Activated CD4-positive, alpha-beta memory T cell treated with anti-CD3 and anti-CD28 coated beads, Interleukin-2, amount 10 ng/mL, durations not matched to agents 7 days and 5 days (primary cell): Measurements from ENCODE around the gene PIK3C2B. TPM values are rescaled to one million over a fixed set of nuclear protein-coding genes. Genes with fewer than 3 reads are reported as not detected.
A peak's percentile ranks its signal among the peaks of the same experiment; 100 is the strongest.

Source experiments
- CTCF ChIA-PET: fragments of 350-600 bp; sonication (Branson Sonifier 250); formaldehyde crosslinking; loops from one replicate; lab custom pipeline; 2021; ENCODE audit warnings: antibody characterized with exemption, inconsistent platforms; lab: Charles Lee
- POLR2A ChIA-PET: fragments of 350-600 bp; sonication (Branson Sonifier 250); formaldehyde crosslinking; loops from one replicate; lab custom pipeline; 2021; ENCODE audit warnings: antibody characterized with exemption; lab: Charles Lee
- DNase-seq: peaks from one replicate; pipeline ENCODE4 v3.0.0-alpha.2; 2020
- H3K27ac Mint-ChIP-seq: one replicate; pipeline ENCODE4 v1.8.0; 2021; ENCODE audit warnings: mild to moderate bottlenecking, mixed read lengths
- H3K27me3 Mint-ChIP-seq: one replicate; pipeline ENCODE4 v1.8.0; 2021; ENCODE audit warnings: mixed read lengths
- H3K36me3 Mint-ChIP-seq: one replicate; pipeline ENCODE4 v1.8.0; 2021; ENCODE audit warnings: low read depth, mixed read lengths
- H3K4me1 Mint-ChIP-seq: one replicate; pipeline ENCODE4 v1.8.0; 2021; ENCODE audit warnings: mixed read lengths
- H3K4me3 Mint-ChIP-seq: one replicate; pipeline ENCODE4 v1.8.0; 2021; ENCODE audit warnings: mild to moderate bottlenecking, mixed read lengths
- H3K9me3 Mint-ChIP-seq: one replicate; pipeline ENCODE4 v1.8.0; 2021; ENCODE audit warnings: mixed read lengths
- total RNA-seq, 2 experiments: library from RNA; stranded (reverse); gene quantifications; one replicate each; pipeline ENCODE4 v1.2.3, GENCODE V29; 2021

PIK3C2B gene
- total RNA-seq, 2 experiments from 2014 or later: 31.0 to 32.0 TPM

- H3K4me1 Mint-ChIP-seq: peaks cover 57% of the 10 kb centered on the region
- H3K27me3 Mint-ChIP-seq: no peaks in the 10 kb centered on the region
- H3K9me3 Mint-ChIP-seq: no peaks in the 10 kb centered on the region
- ChIA-PET CTCF (interaction anchor here (0.7 to 10.6 kb wide), 18 partner anchors 10 to 361 kb away, joined by 3 to 519 read pairs (median 6); partner anchors contain the start of gene PIK3C2B), POLR2A (interaction anchor here (0.9 to 6.0 kb wide), 6 partner anchors 13 to 99 kb away, joined by 3 to 57 read pairs (median 4); partner anchors contain the start of gene PIK3C2B)
- H3K27ac Mint-ChIP-seq: no peak overlapping the region
- no peak overlapping the region for H3K4me3 Mint-ChIP-seq
- H3K36me3 Mint-ChIP-seq: peaks cover 68% of the 10 kb centered on the region
- DNase-seq: peak; percentile 65
Measured at GRCh38 chr1:204445860-204446412, 48.7 kb downstream of the PIK3C2B start.

Other genes starting within 250 kb of the PIK3C2B start
- gene PLEKHA6, start 134.9 kb downstream of the PIK3C2B start, total RNA-seq: not detected
- 10 to 100 TPM; 76.0 to 76.1 TPM for gene PPP1R15B, start 83.0 kb downstream of the PIK3C2B start, total RNA-seq
- 10 to 100 TPM; 85.1 to 95.4 TPM for gene MDM4, start 21.6 kb upstream of the PIK3C2B start, total RNA-seq
- under 1 TPM; 0.10 to 0.25 TPM for gene LRRN2, start 190.9 kb upstream of the PIK3C2B start, total RNA-seq